Measurements from ENCODE around the gene NKD2.

GRCh38 chr5:962386-962785 is 46.2 kb upstream of the NKD2 start:
- TF ChIP-seq CTCF (IDR thresholded peaks at IDR 0.05) (no peak), ELF4 (CRISPR knock-in tag; IDR thresholded peaks at IDR 0.05; ENCODE audit: low read depth) (no peak), USF1 (CRISPR knock-in tag; IDR thresholded peaks at IDR 0.05) (no peak), MAX (CRISPR knock-in tag; IDR thresholded peaks at IDR 0.05) (no peak), E2F1 (CRISPR knock-in tag; IDR thresholded peaks at IDR 0.05) (no peak), ATF2 (CRISPR knock-in tag; IDR thresholded peaks at IDR 0.05; ENCODE audit: borderline replicate concordance, low read depth) (no peak), NFYB (CRISPR knock-in tag; conservative IDR thresholded peaks at IDR 0.05; ENCODE audit: low read depth) (no peak), IRF2 (CRISPR knock-in tag; IDR thresholded peaks at IDR 0.05; ENCODE audit: borderline replicate concordance, low read depth) (no peak), JUN (CRISPR knock-in tag; IDR thresholded peaks at IDR 0.05) (no peak), TP53 (CRISPR knock-in tag; IDR thresholded peaks at IDR 0.05) (no peak), FOXJ3 (CRISPR knock-in tag; IDR thresholded peaks at IDR 0.05; ENCODE audit: borderline replicate concordance) (no peak), ETV6 (CRISPR knock-in tag; IDR thresholded peaks at IDR 0.05) (no peak)

Data from WTC11 (cell line).